Measurements from ENCODE around the gene WDR37.
"Not testable (repeated sequence)": the region's sequence is repeated elsewhere in the genome, so short reads cannot be mapped to it uniquely, and the experiment has no call there.

Gene WDR37

GRCh38 chr10:1059902-1060301, 3.7 kb downstream of the WDR37 start:
- no peak for TF ChIP-seq CTCF (IDR thresholded peaks at IDR 0.05)
- TF ChIP-seq ZFX (IDR thresholded peaks at IDR 0.05; ENCODE audit: borderline replicate concordance), result no peak
- no peak overlapping the region for H3K27ac ChIP-seq

GRCh38 chr10:1061930-1062774, 6.0 kb downstream of the WDR37 start:
- H3K27ac ChIP-seq, result no peak overlapping the region
- TF ChIP-seq ZFX (IDR thresholded peaks at IDR 0.05; ENCODE audit: borderline replicate concordance), result no peak
- TF ChIP-seq CTCF (IDR thresholded peaks at IDR 0.05), result no peak

- H3K27ac ChIP-seq, result no peak overlapping the region
- TF ChIP-seq CTCF (IDR thresholded peaks at IDR 0.05), result no peak
- TF ChIP-seq ZFX (IDR thresholded peaks at IDR 0.05; ENCODE audit: borderline replicate concordance), result no peak
These were observed 7.2 kb downstream of the WDR37 start for GRCh38 chr10:1063232-1063865.

GRCh38 chr10:1064964-1065247, 8.7 kb downstream of the WDR37 start:
- no peak overlapping the region for H3K27ac ChIP-seq
- no peak for TF ChIP-seq ZFX (IDR thresholded peaks at IDR 0.05; ENCODE audit: borderline replicate concordance)
- no peak for TF ChIP-seq CTCF (IDR thresholded peaks at IDR 0.05)

- H3K27ac ChIP-seq, result not testable (repeated sequence)
These were observed 10.5 kb downstream of the WDR37 start for GRCh38 chr10:1066734-1067133.

GRCh38 chr10:1068380-1069361, 12.5 kb downstream of the WDR37 start:
- TF ChIP-seq CTCF (IDR thresholded peaks at IDR 0.05) (no peak), ZFX (IDR thresholded peaks at IDR 0.05; ENCODE audit: borderline replicate concordance) (no peak)
- H3K27ac ChIP-seq, result no peak overlapping the region

GRCh38 chr10:1070919-1071318, 14.7 kb downstream of the WDR37 start:
- TF ChIP-seq CTCF (IDR thresholded peaks at IDR 0.05), result no peak
- no peak for TF ChIP-seq ZFX (IDR thresholded peaks at IDR 0.05; ENCODE audit: borderline replicate concordance)
- H3K27ac ChIP-seq, result no peak overlapping the region
